Activated naive CD8-positive, alpha-beta T cell (primary cell): Measurements from ENCODE around the gene TSHZ2.
"Not testable (repeated sequence)": the region's sequence is repeated elsewhere in the genome, so short reads cannot be mapped to it uniquely, and the experiment has no call there.

ENCODE experiments used
- H3K27ac Mint-ChIP-seq: one replicate; pipeline ENCODE4 v1.8.0; 2021; ENCODE audit warnings: mixed read lengths
- H3K27me3 Mint-ChIP-seq: one replicate; pipeline ENCODE4 v1.8.0; 2021; ENCODE audit warnings: mixed read lengths
- H3K36me3 Mint-ChIP-seq: one replicate; pipeline ENCODE4 v1.8.0; 2021; ENCODE audit warnings: mixed read lengths
- H3K4me1 Mint-ChIP-seq: one replicate; pipeline ENCODE4 v1.8.0; 2021; ENCODE audit warnings: low read depth, mixed read lengths
- H3K4me3 Mint-ChIP-seq: one replicate; pipeline ENCODE4 v1.8.0; 2021; ENCODE audit warnings: mild to moderate bottlenecking, mixed read lengths
- H3K9me3 Mint-ChIP-seq: one replicate; pipeline ENCODE4 v1.8.0; 2021; ENCODE audit warnings: low read depth, mixed read lengths

TSHZ2 gene

DNA sequence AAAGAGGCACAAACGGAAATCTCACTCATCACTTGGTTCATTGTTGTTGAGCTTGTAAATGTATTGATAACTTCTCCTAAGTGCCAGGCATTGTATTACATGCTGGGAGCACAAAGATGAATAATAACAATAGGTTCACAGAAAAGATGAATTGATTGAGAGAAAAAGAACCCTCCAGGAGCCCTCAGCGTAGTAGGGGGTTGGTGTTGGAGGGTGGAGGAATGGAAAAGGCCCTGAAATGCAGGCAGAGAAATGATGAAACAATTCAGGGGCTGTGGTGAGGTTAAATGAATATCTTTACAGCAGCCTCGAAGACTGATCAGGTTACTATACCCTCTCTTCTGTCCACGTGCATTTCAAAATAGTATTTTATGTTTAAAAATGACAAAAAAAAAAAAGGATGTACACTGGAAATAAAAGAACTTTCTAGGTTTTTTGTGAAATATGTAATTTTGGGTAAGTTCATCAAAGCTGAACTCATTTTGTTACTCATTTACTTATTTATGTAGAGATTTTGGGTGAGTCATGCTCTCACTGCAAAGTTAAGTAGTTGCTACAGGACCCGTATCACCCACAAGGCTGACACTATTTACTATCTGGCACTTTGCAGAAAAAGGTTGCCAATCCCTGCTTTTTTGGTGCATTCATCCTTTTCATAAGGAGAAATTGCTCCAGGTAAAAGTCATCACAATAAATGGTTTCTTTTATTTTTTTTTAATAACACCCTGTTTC is 344.2 kb downstream of the TSHZ2 start:
- Mint-ChIP-seq H3K9me3 (peaks cover 6% of the 10 kb centered on the region), H3K4me3 (no peak overlapping the region), H3K27me3 (no peaks in the 10 kb centered on the region), H3K4me1 (peaks cover 7% of the 10 kb centered on the region), H3K27ac (no peak overlapping the region), H3K36me3 (peaks cover 3% of the 10 kb centered on the region)

GRCh38 chr20:53319200-53319599 is 347.0 kb downstream of the TSHZ2 start:
- H3K36me3 Mint-ChIP-seq: peaks cover 8% of the 10 kb centered on the region
- H3K27me3 Mint-ChIP-seq: no peaks in the 10 kb centered on the region
- no peak overlapping the region for H3K27ac Mint-ChIP-seq
- H3K4me3 Mint-ChIP-seq: no peak overlapping the region
- peaks cover 20% of the 10 kb centered on the region for H3K4me1 Mint-ChIP-seq
- H3K9me3 Mint-ChIP-seq: peaks cover 6% of the 10 kb centered on the region

- no peak overlapping the region for H3K4me3 Mint-ChIP-seq
- peaks cover 6% of the 10 kb centered on the region for H3K9me3 Mint-ChIP-seq
- no peaks in the 10 kb centered on the region for H3K27me3 Mint-ChIP-seq
- peaks cover 8% of the 10 kb centered on the region for H3K36me3 Mint-ChIP-seq
- H3K4me1 Mint-ChIP-seq: peaks cover 20% of the 10 kb centered on the region
- H3K27ac Mint-ChIP-seq: no peak overlapping the region
Observed at GRCh38 chr20:53319716-53320115, 347.6 kb downstream of the TSHZ2 start.

DNA sequence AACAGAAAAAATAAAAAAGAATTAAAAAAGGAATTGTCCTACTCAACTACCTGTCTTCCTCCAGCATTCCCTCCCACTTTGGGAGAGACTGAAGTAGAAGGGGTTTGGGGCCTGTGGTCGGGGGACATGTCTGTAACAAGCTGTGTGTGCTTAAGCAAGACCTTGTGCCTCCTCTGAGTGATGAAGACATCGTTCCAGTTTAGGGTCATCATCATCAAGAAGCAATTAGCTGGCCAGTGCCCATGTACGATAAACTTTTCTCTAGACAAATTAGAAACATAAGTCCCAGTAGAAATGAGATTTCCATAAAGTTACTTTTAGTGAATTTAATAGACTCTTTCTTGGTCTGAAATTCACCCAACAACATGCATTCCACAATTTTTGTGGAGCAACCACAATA is 348.5 kb downstream of the TSHZ2 start:
- H3K4me3 Mint-ChIP-seq: no peak overlapping the region
- H3K36me3 Mint-ChIP-seq: peaks cover 8% of the 10 kb centered on the region
- H3K27me3 Mint-ChIP-seq: no peaks in the 10 kb centered on the region
- peaks cover 6% of the 10 kb centered on the region for H3K9me3 Mint-ChIP-seq
- peaks cover 20% of the 10 kb centered on the region for H3K4me1 Mint-ChIP-seq
- H3K27ac Mint-ChIP-seq: no peak overlapping the region

DNA sequence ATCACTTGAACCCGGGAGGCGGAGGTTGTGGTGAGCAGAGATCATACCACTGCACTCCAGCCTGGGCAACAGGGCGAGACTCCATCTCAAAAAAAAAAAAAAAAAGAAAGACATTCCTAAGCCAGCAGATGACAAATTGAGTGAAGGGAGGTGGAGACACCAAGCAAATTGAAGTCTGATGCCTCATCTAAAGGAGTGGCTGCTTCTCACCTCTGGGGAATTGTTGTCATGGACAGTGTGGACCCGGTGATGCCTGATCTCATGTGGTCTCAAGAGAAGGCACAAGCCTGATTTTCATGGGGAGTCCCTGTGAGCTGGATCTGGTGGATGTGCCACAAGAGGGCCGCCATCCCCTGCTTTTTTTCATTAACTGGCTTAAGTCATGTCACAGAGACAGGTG is 349.4 kb downstream of the TSHZ2 start:
- H3K4me3 Mint-ChIP-seq: no peak overlapping the region
- peaks cover 20% of the 10 kb centered on the region for H3K4me1 Mint-ChIP-seq

DNA sequence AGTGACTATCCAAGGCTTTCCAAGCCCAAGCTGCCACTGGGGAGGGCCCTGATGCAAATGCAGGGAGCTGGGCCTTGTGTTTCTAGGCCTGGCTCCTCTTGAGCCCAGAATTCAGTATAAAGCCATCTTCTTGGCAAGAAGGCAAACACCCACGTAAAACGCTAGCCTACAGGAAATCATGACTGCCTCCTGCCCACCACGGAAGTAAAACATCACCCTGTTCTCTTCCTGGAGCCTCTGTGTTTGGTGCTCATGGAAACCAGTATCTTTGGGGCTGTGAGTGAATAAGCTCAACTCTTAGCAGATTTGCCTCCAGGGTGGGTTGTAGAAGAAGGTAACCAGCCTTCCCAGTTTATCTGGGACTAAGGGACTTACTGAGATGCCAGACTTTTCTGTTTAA is 350.5 kb downstream of the TSHZ2 start:
- peak overlapping the region; percentile 66 for H3K4me3 Mint-ChIP-seq
- peaks cover 6% of the 10 kb centered on the region for H3K9me3 Mint-ChIP-seq
- H3K27me3 Mint-ChIP-seq: no peaks in the 10 kb centered on the region
- H3K27ac Mint-ChIP-seq: peak overlapping the region; percentile 83
- peaks cover 8% of the 10 kb centered on the region for H3K36me3 Mint-ChIP-seq
- peaks cover 20% of the 10 kb centered on the region for H3K4me1 Mint-ChIP-seq

More for the DNA sequence above, 349.4 kb downstream of the TSHZ2 start:
- Mint-ChIP-seq H3K27me3 (no peaks in the 10 kb centered on the region), H3K9me3 (peaks cover 6% of the 10 kb centered on the region), H3K36me3 (peaks cover 8% of the 10 kb centered on the region), H3K27ac (no peak overlapping the region)

DNA sequence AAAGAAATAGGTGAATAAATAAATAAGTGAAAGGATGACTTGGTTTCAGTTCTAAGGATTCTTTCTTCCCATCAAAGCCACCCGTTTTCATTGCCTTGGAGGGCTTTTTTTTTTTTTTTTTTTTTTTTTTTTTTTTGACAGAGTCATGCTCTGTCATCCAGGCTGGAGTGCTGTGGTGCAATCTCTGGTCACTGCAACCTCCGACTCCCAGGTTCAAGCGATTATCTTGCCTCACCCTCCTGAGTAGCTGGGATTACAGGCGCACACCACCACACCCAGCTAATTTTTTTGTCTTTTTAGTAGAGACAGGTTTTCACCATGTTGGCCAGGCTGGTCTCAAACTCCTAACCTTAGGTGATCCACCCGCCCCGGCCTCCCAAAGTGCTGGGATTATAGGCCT is 351.3 kb downstream of the TSHZ2 start:
- not testable (repeated sequence) for H3K36me3 Mint-ChIP-seq, H3K27ac Mint-ChIP-seq, H3K27me3 Mint-ChIP-seq, H3K9me3 Mint-ChIP-seq, H3K4me3 Mint-ChIP-seq
- H3K4me1 Mint-ChIP-seq: peaks cover 20% of the 10 kb centered on the region

DNA sequence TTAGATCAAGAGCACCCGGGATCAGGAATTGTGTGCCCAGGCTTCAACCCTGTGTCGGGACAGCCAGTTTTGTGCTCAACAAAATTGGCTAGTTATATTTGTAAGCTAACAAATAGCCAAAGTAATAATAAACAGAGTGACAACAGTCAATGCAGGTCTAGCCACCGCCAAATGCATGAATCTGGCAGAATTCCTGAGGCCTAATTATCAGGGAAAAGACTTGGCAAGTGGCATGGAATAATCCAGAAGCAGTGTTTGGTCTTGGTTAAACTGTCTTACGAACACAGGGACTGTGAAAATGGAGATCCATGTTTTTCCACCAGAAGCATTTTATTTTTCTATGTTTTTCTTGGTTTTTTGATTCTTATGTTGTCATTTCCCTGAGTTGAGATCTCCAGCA is 352.7 kb downstream of the TSHZ2 start:
- Mint-ChIP-seq H3K27ac (no peak overlapping the region), H3K9me3 (no peaks in the 10 kb centered on the region), H3K4me1 (peaks cover 20% of the 10 kb centered on the region), H3K27me3 (no peaks in the 10 kb centered on the region), H3K4me3 (no peak overlapping the region), H3K36me3 (peaks cover 5% of the 10 kb centered on the region)

DNA sequence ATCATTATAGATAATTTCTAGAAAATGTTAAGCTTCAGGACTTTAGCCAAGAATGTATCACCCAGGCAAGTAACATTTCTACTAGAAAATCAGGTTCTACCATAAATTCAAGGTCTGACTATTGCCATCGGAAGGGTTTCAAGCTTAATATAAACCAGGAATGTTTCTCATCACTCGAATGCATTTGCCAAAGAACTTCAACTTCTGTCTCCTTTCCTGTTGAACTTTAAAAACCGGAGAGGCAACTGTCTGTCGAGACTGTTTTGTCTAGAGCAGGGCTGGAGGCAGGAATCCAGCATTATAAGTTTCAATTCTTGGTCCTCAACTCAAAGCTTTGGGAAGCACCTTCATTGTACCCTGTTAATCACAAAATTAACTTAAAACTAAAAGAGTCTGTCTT is 356.8 kb downstream of the TSHZ2 start:
- Mint-ChIP-seq H3K4me1 (no peaks in the 10 kb centered on the region), H3K27me3 (no peaks in the 10 kb centered on the region), H3K9me3 (no peaks in the 10 kb centered on the region), H3K27ac (no peak overlapping the region), H3K36me3 (no peaks in the 10 kb centered on the region), H3K4me3 (no peak overlapping the region)

GRCh38 chr20:53329781-53330180 is 357.6 kb downstream of the TSHZ2 start:
- H3K36me3 Mint-ChIP-seq: no peaks in the 10 kb centered on the region
- H3K27ac Mint-ChIP-seq: no peak overlapping the region
- H3K9me3 Mint-ChIP-seq: no peaks in the 10 kb centered on the region
- no peak overlapping the region for H3K4me3 Mint-ChIP-seq
- no peaks in the 10 kb centered on the region for H3K4me1 Mint-ChIP-seq
- H3K27me3 Mint-ChIP-seq: no peaks in the 10 kb centered on the region

DNA sequence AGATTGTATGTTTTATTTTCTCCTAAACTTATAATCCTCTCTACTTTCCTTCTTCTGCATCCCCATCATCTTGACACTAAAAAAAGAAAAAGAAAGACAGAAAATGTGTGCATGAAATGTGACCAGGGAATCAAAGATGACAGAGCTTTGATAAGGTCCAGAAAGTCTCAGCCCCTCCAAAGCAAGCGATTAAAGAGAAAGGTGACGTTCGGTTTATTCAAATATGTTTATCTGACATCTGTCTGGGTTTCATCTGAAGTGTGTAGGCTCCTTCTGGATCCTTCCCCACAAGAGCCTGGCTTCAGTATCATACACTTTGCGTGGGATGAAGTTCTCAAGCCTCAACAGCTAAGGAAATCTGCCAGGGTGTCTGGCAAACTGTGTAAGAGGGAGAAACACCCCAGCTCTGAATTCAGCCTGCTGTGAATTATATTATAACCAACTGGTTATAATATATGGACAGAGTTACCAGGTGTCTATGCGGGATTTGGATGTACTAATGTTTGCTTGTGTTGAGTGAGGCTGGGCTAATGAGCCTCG is 358.5 kb downstream of the TSHZ2 start:
- no peaks in the 10 kb centered on the region for H3K27me3 Mint-ChIP-seq
- H3K27ac Mint-ChIP-seq: no peak overlapping the region
- no peaks in the 10 kb centered on the region for H3K36me3 Mint-ChIP-seq
- no peaks in the 10 kb centered on the region for H3K4me1 Mint-ChIP-seq
- no peak overlapping the region for H3K4me3 Mint-ChIP-seq
- no peaks in the 10 kb centered on the region for H3K9me3 Mint-ChIP-seq

DNA sequence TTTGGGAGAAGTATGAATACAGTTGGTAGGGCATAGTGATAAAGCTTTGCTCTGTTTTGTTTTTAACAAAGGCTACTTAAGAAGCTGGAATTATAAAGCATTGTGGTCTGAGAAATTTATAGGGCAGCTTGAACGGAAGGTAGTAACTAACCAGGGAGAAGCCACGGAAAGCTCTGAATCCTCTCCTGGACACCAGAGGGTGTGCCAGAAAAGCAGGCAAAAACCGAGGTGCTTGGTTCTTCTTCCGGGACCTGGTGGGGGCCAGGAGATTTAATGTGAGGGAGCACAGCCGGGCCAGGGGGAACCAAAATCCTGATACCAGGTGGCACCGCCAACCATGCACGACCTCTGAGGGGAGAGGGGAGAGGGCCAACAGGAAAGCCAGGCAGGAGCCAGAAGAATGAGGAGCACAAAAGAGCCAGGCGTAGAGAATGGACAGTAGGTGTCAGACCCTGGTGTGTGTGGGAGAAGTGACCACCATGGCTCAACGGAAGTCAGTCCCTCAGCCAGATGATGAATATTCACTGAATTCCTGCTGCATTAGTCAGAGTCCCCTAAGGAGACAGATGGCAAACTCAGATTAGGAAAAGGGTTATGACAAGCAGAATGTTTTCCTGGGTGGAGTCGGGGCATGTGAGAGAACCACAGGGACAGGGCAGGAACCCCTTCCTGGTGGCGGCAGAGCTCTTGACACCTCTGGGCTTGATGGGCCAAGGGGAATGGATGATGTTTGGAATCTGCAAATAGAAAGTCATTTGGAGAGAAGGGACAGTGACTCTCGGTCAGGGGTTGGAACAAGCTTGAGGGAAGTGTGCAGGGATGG is 359.2 kb downstream of the TSHZ2 start:
- Mint-ChIP-seq H3K9me3 (no peaks in the 10 kb centered on the region), H3K27ac (no peak overlapping the region), H3K4me1 (no peaks in the 10 kb centered on the region), H3K4me3 (no peak overlapping the region), H3K36me3 (no peaks in the 10 kb centered on the region), H3K27me3 (no peaks in the 10 kb centered on the region)

- H3K4me1 Mint-ChIP-seq: no peaks in the 10 kb centered on the region
- no peaks in the 10 kb centered on the region for H3K9me3 Mint-ChIP-seq
- H3K4me3 Mint-ChIP-seq: no peak overlapping the region
- H3K27me3 Mint-ChIP-seq: no peaks in the 10 kb centered on the region
- H3K36me3 Mint-ChIP-seq: no peaks in the 10 kb centered on the region
- no peak overlapping the region for H3K27ac Mint-ChIP-seq
Observed at GRCh38 chr20:53332022-53332837, 360.1 kb downstream of the TSHZ2 start.

DNA sequence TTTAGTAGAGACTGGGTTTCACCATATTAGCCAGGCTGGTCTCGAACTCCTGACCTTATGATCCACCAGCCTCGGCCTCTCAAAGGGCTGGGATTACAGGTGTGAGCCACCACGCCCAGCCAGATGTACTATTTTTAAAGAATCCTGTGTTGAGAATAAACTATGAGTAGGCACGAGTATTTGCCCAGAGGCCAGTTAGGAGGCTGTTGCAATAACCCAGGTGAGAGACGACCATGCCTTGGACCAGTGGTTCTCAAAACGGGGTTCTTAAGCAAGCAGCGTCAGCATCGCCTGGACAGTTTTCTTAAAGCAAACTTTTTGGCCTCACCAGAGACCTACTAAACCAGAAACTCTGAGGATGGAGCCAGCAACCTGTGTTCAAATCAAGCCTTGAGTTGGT is 362.7 kb downstream of the TSHZ2 start:
- H3K4me1 Mint-ChIP-seq: no peaks in the 10 kb centered on the region
- no peak overlapping the region for H3K4me3 Mint-ChIP-seq
- H3K27me3 Mint-ChIP-seq: no peaks in the 10 kb centered on the region
- no peak overlapping the region for H3K27ac Mint-ChIP-seq
- H3K9me3 Mint-ChIP-seq: no peaks in the 10 kb centered on the region
- no peaks in the 10 kb centered on the region for H3K36me3 Mint-ChIP-seq

- Mint-ChIP-seq H3K9me3 (no peaks in the 10 kb centered on the region), H3K27me3 (no peaks in the 10 kb centered on the region), H3K4me1 (no peaks in the 10 kb centered on the region), H3K27ac (no peak overlapping the region), H3K36me3 (no peaks in the 10 kb centered on the region), H3K4me3 (no peak overlapping the region)
Observed at GRCh38 chr20:53335555-53335954, 363.4 kb downstream of the TSHZ2 start.
